ENCODE data around the gene KIAA0232.

GRCh38 chr4:6875431-6875831 lies 92.9 kb downstream of the KIAA0232 start:
- TF ChIP-seq CTCF (IDR thresholded peaks at IDR 0.05; ENCODE audit: low read depth, low read length): no peak
- no peak for TF ChIP-seq EZH2phosphoT487 (IDR thresholded peaks at IDR 0.05; ENCODE audit: low read depth)

All from OCI-LY3 (cell line).